Left lung (tissue), 10 donors: Measurements from ENCODE around the gene SMIM13. TPM values are rescaled to one million over a fixed set of nuclear protein-coding genes. Genes with fewer than 3 reads are reported as not detected.

Experiments
- ATAC-seq: fragments of 200-7000 bp; cut with Tn5 transposase; one replicate; pipeline ENCODE4 v1.9.1; 2020; ENCODE audit warnings: moderate library complexity
- DNase-seq, 4 donors: peaks; one replicate each; pipeline ENCODE4 v3.0.0-alpha.2; 2013 to 2020
- H3K27ac ChIP-seq, 2 donors: fragments of 200-600 bp; sonication (generic) in 1 of 2; one replicate each; pipeline versions ENCODE4 v1.5.0 to v1.8.0; 2020 to 2021
- H3K27me3 ChIP-seq, 2 donors: fragments of 200-600 bp; sonication (generic) in 1 of 2; one replicate each; pipeline versions ENCODE4 v1.5.0 to v1.8.0; 2020 to 2021
- H3K36me3 ChIP-seq, 2 donors: fragments of 200-600 bp; sonication (generic) in 1 of 2; one replicate each; pipeline versions ENCODE4 v1.5.0 to v1.8.0; 2020 to 2021
- H3K4me1 ChIP-seq, 2 donors: fragments of 200-600 bp; one replicate each; pipeline ENCODE4 v1.8.0; 2021
- H3K4me3 ChIP-seq, 2 donors: fragments of 200-600 bp; sonication (generic) in 1 of 2; one replicate each; pipeline versions ENCODE4 v1.5.0 to v1.8.0; 2020 to 2021; ENCODE audit warnings: mild to moderate bottlenecking in 1 of 2
- H3K9me3 ChIP-seq, 2 donors: fragments of 200-600 bp; sonication (generic) in 1 of 2; one replicate each; pipeline versions ENCODE4 v1.5.0 to v1.8.0; 2020 to 2021
- CTCF ChIP-seq, 2 donors: fragments of 200-600 bp; sonication (generic) in 1 of 2; IDR thresholded peaks; one replicate each; pipeline versions ENCODE4 v1.5.0 to v1.8.0; 2021; ENCODE audit warnings: antibody characterized with exemption in 2 of 2
- intact Hi-C, 2 donors: fragments of 100-400 bp; cut with DNase I; formaldehyde crosslinking; loops; one replicate each; pipeline versions ENCODE4 v1.11.2 to v1.14.2; 2022
- polyA plus RNA-seq, 6 donors: library from polyadenylated mRNA; unstranded; fragments of 120-200 nt; gene quantifications; one replicate each; pipeline ENCODE4 v1.2.1, GENCODE V29; 2013; ENCODE audit not compliant: insufficient read length in 6 of 6
- total RNA-seq, 2 donors: library from RNA; stranded (reverse); fragmentation: NEBNext Ultra II Directional; extraction: Animal tissue kit (Norgen Biotek cat#: 25700); gene quantifications; one replicate each; pipeline ENCODE4 v1.2.1, GENCODE V29; 2021
- donor health status: DM: no; HTN: yes; CAD: no.
- donor health status: DM: no; HTN: no; CAD: no.

The SMIM13 gene
- total and polyA plus RNA-seq, 8 donors, result 9.6 to 18.1 (median 15.8) TPM

GRCh38 chr6:11185204-11185842 lies 91.7 kb downstream of the SMIM13 start:
- no peaks in the 10 kb centered on the region for H3K27me3 ChIP-seq
- H3K9me3 ChIP-seq, result no peaks in the 10 kb centered on the region
- H3K36me3 ChIP-seq, result peaks cover 4 to 79% of the 10 kb centered on the region in 2 donors
- intact Hi-C loops, result no loop called here
- H3K4me1 ChIP-seq, result no peaks in the 10 kb centered on the region
- peak in 1 of 4 donors; percentile 53 for DNase-seq
- no peak overlapping the region for H3K4me3 ChIP-seq
- ATAC-seq, result no peak
- TF ChIP-seq CTCF (IDR thresholded peaks at IDR 0.05), result no peak
- H3K27ac ChIP-seq, result no peak overlapping the region

- intact Hi-C loops, result no loop called here
- DNase-seq (no peak), ATAC-seq (no peak)
- no peak for TF ChIP-seq CTCF (IDR thresholded peaks at IDR 0.05)
- Histone ChIP-seq H3K36me3 (peaks cover 4 to 99% of the 10 kb centered on the region in 2 donors), H3K4me1 (no peaks in the 10 kb centered on the region), H3K9me3 (no peaks in the 10 kb centered on the region), H3K27me3 (no peaks in the 10 kb centered on the region), H3K27ac (no peak overlapping the region), H3K4me3 (no peak overlapping the region)
These were observed 93.7 kb downstream of the SMIM13 start for GRCh38 chr6:11187301-11187700.

Other genes starting within 250 kb of the SMIM13 start
- gene GCM2, start 211.8 kb upstream of the SMIM13 start, total RNA-seq, result not detected
- under 1 TPM in 5 of 6 donors, not detected in 1; 0.11 to 0.21 (median 0.15) TPM for gene GCM2, start 211.8 kb upstream of the SMIM13 start, polyA plus RNA-seq
- under 1 TPM; 0.41 to 0.45 TPM for gene SYCP2L, start 206.8 kb upstream of the SMIM13 start, total RNA-seq
- 1 to 10 TPM; 3.7 to 5.8 (median 4.8) TPM for gene SYCP2L, start 206.8 kb upstream of the SMIM13 start, polyA plus RNA-seq
- under 1 TPM; 0.09 to 0.24 TPM for gene ELOVL2, start 49.5 kb upstream of the SMIM13 start, total RNA-seq
- gene ELOVL2, start 49.5 kb upstream of the SMIM13 start, polyA plus RNA-seq, result 1 to 10 TPM; 4.0 to 6.5 (median 4.6) TPM
- under 1 TPM in 1 of 2 donors, not detected in 1; 0.09 TPM for gene ERVFRD-1, start 17.9 kb downstream of the SMIM13 start, total RNA-seq
- gene ERVFRD-1, start 17.9 kb downstream of the SMIM13 start, polyA plus RNA-seq, result under 1 TPM; 0.09 to 0.18 (median 0.13) TPM
- 100 to 1,000 TPM; 101 to 193 TPM for gene NEDD9, start 138.8 kb downstream of the SMIM13 start, total RNA-seq
- 10 to 100 TPM; 54.3 to 62.3 (median 57.3) TPM for gene NEDD9, start 138.8 kb downstream of the SMIM13 start, polyA plus RNA-seq